OCI-LY7 (cell line): ENCODE data around the gene PITPNB.

ENCODE experiments used
- EZH2phosphoT487 ChIP-seq: fragments of 200-600 bp; sonication (generic); IDR thresholded peaks from 2 replicates; pipeline ENCODE4 v1.6.1; 2018; ENCODE audit warnings: low read depth, borderline replicate concordance, mild to moderate bottlenecking, mixed run types, antibody characterized with exemption, low read length, moderate library complexity, mixed read lengths
- TF ChIP-seq, protein P1 (sequence below): fragments of 200-600 bp; sonication (generic); conservative IDR thresholded peaks from 2 replicates; pipeline ENCODE4 v1.5.1; 2014; ENCODE audit warnings: mild to moderate bottlenecking, antibody characterized with exemption, low read length, moderate library complexity, mixed read lengths

DNA sequence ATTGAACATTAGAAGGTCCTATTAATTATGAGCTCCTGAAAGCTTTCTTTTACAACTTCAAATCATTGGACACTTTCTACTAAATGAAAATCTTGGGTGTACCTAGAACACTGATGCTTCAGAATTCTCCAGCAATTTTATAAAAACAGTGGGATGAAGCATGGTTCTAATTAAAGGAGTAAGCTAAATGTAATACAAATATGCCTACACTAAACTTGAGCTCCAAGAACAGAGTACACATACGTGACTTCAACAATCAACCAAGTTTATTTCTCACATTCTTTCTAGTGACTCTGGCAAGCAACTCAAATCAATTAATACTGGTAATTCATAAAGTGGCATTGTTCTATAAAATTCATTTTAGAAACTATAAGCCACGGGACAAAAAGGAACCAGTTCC lies 55.5 kb downstream of the PITPNB start:
- TF ChIP-seq, protein P1, sequence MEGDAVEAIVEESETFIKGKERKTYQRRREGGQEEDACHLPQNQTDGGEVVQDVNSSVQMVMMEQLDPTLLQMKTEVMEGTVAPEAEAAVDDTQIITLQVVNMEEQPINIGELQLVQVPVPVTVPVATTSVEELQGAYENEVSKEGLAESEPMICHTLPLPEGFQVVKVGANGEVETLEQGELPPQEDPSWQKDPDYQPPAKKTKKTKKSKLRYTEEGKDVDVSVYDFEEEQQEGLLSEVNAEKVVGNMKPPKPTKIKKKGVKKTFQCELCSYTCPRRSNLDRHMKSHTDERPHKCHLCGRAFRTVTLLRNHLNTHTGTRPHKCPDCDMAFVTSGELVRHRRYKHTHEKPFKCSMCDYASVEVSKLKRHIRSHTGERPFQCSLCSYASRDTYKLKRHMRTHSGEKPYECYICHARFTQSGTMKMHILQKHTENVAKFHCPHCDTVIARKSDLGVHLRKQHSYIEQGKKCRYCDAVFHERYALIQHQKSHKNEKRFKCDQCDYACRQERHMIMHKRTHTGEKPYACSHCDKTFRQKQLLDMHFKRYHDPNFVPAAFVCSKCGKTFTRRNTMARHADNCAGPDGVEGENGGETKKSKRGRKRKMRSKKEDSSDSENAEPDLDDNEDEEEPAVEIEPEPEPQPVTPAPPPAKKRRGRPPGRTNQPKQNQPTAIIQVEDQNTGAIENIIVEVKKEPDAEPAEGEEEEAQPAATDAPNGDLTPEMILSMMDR: no peak
- TF ChIP-seq EZH2phosphoT487: no peak
